IPS-NIHi11 (cell line): ENCODE measurements around the gene ZBTB6.
A peak's percentile ranks its signal among the peaks of the same experiment; 100 is the strongest.

ENCODE experiments used
- DNase-seq: peaks from one replicate; pipeline ENCODE4 v3.0.0; 2012; ENCODE audit warnings: mixed read lengths, low spot score

ZBTB6 gene

GRCh38 chr9:122912964-122913673 is at the start of gene ZBTB6:
ZBTB6 (minus strand) TSS chr9:122913323; CDS start chr9:122912072, 1,251 bp downstream.
- DNase-seq = peak; percentile 76

GRCh38 chr9:122961139-122961538 is 48.0 kb upstream of the ZBTB6 start:
- DNase-seq = no peak

GRCh38 chr9:122955961-122956360 is 42.8 kb upstream of the ZBTB6 start:
- DNase-seq = no peak

GRCh38 chr9:122954253-122954691 is 41.1 kb upstream of the ZBTB6 start:
- DNase-seq = no peak

- DNase-seq = no peak
Observed at GRCh38 chr9:122951056-122951455, 37.9 kb upstream of the ZBTB6 start.

GRCh38 chr9:122950263-122950662 is 37.1 kb upstream of the ZBTB6 start:
- no peak for DNase-seq

- DNase-seq = no peak
Observed at GRCh38 chr9:122949696-122950095, 36.6 kb upstream of the ZBTB6 start.

- no peak for DNase-seq
Observed at GRCh38 chr9:122948313-122948712, 35.2 kb upstream of the ZBTB6 start.

GRCh38 chr9:122946461-122947005 is 33.4 kb upstream of the ZBTB6 start:
- no peak for DNase-seq

GRCh38 chr9:122944960-122945888 is 32.1 kb upstream of the ZBTB6 start:
- no peak for DNase-seq

- DNase-seq = peak; percentile 20
Observed at GRCh38 chr9:122941582-122942234, 28.6 kb upstream of the ZBTB6 start.

GRCh38 chr9:122940749-122941581 is 27.8 kb upstream of the ZBTB6 start, which contains the start of gene RABGAP1:
RABGAP1 (plus strand) TSS chr9:122941020; CDS start chr9:122957060, 16,040 bp downstream.
- peak; percentile 99 for DNase-seq

GRCh38 chr9:122940454-122940748 is 27.3 kb upstream of the ZBTB6 start:
- no peak for DNase-seq

- no peak for DNase-seq
Observed at GRCh38 chr9:122939601-122940000, 26.5 kb upstream of the ZBTB6 start.

GRCh38 chr9:122936883-122937282 is 23.8 kb upstream of the ZBTB6 start:
- no peak for DNase-seq

GRCh38 chr9:122936464-122936863 is 23.3 kb upstream of the ZBTB6 start:
- no peak for DNase-seq

- DNase-seq = peak; percentile 98
Observed at GRCh38 chr9:122931226-122932121, 18.4 kb upstream of the ZBTB6 start, which contains the start of gene ZBTB26. ZBTB26 (minus strand) TSS chr9:122931512; CDS start chr9:122919934, 11,578 bp downstream.

- no peak for DNase-seq
Observed at GRCh38 chr9:122930541-122931225, 17.6 kb upstream of the ZBTB6 start.

- DNase-seq = no peak
Observed at GRCh38 chr9:122929796-122930354, 16.8 kb upstream of the ZBTB6 start.
